ENCODE data around the gene PLCB2. TPM values are rescaled to one million over a fixed set of nuclear protein-coding genes. Genes with fewer than 3 reads are reported as not detected.

Gene PLCB2
- total RNA-seq, 1 experiment from 2014 or later, result 1.7 TPM

DNA sequence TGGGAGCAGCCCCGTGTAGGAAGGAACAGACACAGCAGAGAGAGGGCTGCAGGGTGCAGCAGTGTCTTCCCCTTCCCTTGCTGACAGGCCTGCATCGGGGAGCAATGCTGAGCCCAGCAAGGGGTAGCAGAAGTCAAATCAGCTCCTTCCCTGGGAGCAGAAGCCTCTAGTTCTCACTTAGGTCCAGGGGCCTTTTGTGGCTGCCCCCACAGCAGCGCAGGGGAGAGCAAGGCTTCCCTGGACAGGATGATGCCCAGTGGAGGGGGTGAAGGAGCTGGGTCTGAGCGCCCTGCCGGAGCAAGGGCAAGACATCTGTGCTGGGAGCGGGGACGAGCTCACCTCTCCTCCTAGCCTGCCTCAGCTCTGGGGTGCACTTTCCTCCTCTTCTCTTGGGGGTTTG is 827 bp downstream of the PLCB2 start:
- H3K4me3 ChIP-seq (ENCODE audit: low read depth in 2 of 2, low read length in 2 of 2), result no peak overlapping the region
- no peaks in the 10 kb centered on the region for H3K36me3 ChIP-seq (ENCODE audit: control insufficient read depth, insufficient read depth, low read length)
- in situ Hi-C loops (cut with HindIII; ENCODE audit: low pct_unique_long_range_greater_than_20kb, low sequenced_read_pairs) (no loop called here), intact Hi-C loops (cut with micrococcal nuclease; ENCODE audit: unreplicated experiment) (no loop called here)
- ChIA-PET CTCF (interaction anchor here (1.5 kb wide), 1 partner anchor 90 kb away, joined by 4 read pairs; no protein-coding TSS in a partner anchor), POLR2A (no interaction called here)
- no TSS peak for BruUV-seq (replicated peaks)
- no peak for ATAC-seq
- no peak overlapping the region for H3K27ac ChIP-seq (ENCODE audit: low read length)
- H3K27me3 ChIP-seq (ENCODE audit: control insufficient read depth, insufficient read depth, low read length), result no peaks in the 10 kb centered on the region
- DNase-seq (ENCODE audit: low read depth, low spot score), result no peak
- no peak for TF ChIP-seq TCF7L2 (IDR thresholded peaks at IDR 0.05; ENCODE audit: low read depth, low read length)
- TF ChIP-seq, protein P1, sequence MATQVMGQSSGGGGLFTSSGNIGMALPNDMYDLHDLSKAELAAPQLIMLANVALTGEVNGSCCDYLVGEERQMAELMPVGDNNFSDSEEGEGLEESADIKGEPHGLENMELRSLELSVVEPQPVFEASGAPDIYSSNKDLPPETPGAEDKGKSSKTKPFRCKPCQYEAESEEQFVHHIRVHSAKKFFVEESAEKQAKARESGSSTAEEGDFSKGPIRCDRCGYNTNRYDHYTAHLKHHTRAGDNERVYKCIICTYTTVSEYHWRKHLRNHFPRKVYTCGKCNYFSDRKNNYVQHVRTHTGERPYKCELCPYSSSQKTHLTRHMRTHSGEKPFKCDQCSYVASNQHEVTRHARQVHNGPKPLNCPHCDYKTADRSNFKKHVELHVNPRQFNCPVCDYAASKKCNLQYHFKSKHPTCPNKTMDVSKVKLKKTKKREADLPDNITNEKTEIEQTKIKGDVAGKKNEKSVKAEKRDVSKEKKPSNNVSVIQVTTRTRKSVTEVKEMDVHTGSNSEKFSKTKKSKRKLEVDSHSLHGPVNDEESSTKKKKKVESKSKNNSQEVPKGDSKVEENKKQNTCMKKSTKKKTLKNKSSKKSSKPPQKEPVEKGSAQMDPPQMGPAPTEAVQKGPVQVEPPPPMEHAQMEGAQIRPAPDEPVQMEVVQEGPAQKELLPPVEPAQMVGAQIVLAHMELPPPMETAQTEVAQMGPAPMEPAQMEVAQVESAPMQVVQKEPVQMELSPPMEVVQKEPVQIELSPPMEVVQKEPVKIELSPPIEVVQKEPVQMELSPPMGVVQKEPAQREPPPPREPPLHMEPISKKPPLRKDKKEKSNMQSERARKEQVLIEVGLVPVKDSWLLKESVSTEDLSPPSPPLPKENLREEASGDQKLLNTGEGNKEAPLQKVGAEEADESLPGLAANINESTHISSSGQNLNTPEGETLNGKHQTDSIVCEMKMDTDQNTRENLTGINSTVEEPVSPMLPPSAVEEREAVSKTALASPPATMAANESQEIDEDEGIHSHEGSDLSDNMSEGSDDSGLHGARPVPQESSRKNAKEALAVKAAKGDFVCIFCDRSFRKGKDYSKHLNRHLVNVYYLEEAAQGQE (IDR thresholded peaks at IDR 0.05; ENCODE audit: insufficient read depth in 1 of 2, low read depth in 2 of 2, low read length in 1 of 2), result no peak
- TF ChIP-seq, protein P2, sequence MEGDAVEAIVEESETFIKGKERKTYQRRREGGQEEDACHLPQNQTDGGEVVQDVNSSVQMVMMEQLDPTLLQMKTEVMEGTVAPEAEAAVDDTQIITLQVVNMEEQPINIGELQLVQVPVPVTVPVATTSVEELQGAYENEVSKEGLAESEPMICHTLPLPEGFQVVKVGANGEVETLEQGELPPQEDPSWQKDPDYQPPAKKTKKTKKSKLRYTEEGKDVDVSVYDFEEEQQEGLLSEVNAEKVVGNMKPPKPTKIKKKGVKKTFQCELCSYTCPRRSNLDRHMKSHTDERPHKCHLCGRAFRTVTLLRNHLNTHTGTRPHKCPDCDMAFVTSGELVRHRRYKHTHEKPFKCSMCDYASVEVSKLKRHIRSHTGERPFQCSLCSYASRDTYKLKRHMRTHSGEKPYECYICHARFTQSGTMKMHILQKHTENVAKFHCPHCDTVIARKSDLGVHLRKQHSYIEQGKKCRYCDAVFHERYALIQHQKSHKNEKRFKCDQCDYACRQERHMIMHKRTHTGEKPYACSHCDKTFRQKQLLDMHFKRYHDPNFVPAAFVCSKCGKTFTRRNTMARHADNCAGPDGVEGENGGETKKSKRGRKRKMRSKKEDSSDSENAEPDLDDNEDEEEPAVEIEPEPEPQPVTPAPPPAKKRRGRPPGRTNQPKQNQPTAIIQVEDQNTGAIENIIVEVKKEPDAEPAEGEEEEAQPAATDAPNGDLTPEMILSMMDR (IDR thresholded peaks at IDR 0.05), result no peak
- TF ChIP-seq POLR2AphosphoS5 (IDR thresholded peaks at IDR 0.05; ENCODE audit: low read depth, low read length), result no peak
- TF ChIP-seq SIN3A (IDR thresholded peaks at IDR 0.05; ENCODE audit: borderline replicate concordance, insufficient read depth, low read depth, low read length), result no peak
- no peaks in the 10 kb centered on the region for H3K9me3 ChIP-seq (ENCODE audit: control insufficient read depth, insufficient read depth, low read depth, low read length)
- H3K4me1 ChIP-seq (ENCODE audit: control insufficient read depth, insufficient read depth, low read length), result peaks cover 5% of the 10 kb centered on the region

DNA sequence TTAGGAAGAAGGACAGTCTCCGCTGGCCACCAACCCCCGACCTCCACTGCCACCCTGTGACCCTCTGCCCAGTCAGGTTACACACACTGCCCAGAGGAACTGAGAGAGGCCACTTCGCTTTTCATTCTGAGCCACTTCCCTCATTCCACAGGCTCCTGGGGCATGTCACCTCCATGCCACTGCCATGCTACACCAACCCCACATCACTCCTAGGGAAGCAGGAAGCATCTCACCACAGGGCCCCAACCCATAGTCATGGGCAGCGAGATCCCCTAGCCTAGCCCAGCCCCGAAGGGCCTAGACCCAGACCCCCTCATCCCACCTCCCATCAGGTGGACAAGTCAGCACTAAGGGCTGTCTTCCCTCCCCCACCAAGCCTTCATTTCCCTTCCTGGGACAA is 1.4 kb downstream of the PLCB2 start:
- no peak for ATAC-seq
- DNase-seq (ENCODE audit: low read depth, low spot score), result no peak
- intact Hi-C loops (cut with micrococcal nuclease; ENCODE audit: unreplicated experiment) (no loop called here), in situ Hi-C loops (cut with HindIII; ENCODE audit: low pct_unique_long_range_greater_than_20kb, low sequenced_read_pairs) (no loop called here)
- Histone ChIP-seq H3K4me3 (ENCODE audit: low read depth in 2 of 2, low read length in 2 of 2) (no peak overlapping the region), H3K27ac (ENCODE audit: low read length) (no peak overlapping the region), H3K36me3 (ENCODE audit: control insufficient read depth, insufficient read depth, low read length) (no peaks in the 10 kb centered on the region), H3K27me3 (ENCODE audit: control insufficient read depth, insufficient read depth, low read length) (no peaks in the 10 kb centered on the region), H3K9me3 (ENCODE audit: control insufficient read depth, insufficient read depth, low read depth, low read length) (no peaks in the 10 kb centered on the region), H3K4me1 (ENCODE audit: control insufficient read depth, insufficient read depth, low read length) (peaks cover 5% of the 10 kb centered on the region)
- TF ChIP-seq, protein P1 (IDR thresholded peaks at IDR 0.05; ENCODE audit: insufficient read depth in 1 of 2, low read depth in 2 of 2, low read length in 1 of 2), result no peak
- TF ChIP-seq TCF7L2 (IDR thresholded peaks at IDR 0.05; ENCODE audit: low read depth, low read length), result no peak
- no peak for TF ChIP-seq POLR2AphosphoS5 (IDR thresholded peaks at IDR 0.05; ENCODE audit: low read depth, low read length)
- TF ChIP-seq, protein P2 (IDR thresholded peaks at IDR 0.05), result no peak
- no peak for TF ChIP-seq SIN3A (IDR thresholded peaks at IDR 0.05; ENCODE audit: borderline replicate concordance, insufficient read depth, low read depth, low read length)
- no TSS peak for BruUV-seq (replicated peaks)
- CTCF ChIA-PET, result no interaction called here
- POLR2A ChIA-PET, result no interaction called here

Data from Panc1 (cell line).